HepG2 (cell line): ENCODE data around the gene FAM120B. TPM values are rescaled to one million over a fixed set of nuclear protein-coding genes. Genes with fewer than 3 reads are reported as not detected.

Source experiments
- ARHGAP35 ChIP-seq: sonication (generic); formaldehyde crosslinking; IDR thresholded peaks from 2 replicates; pipeline ENCODE4 v1.9.0; 2022; ENCODE audit warnings: mild to moderate bottlenecking, inconsistent platforms, moderate library complexity, missing genetic modification reagents, borderline replicate concordance
- DNMT1 ChIP-seq: sonication (generic); formaldehyde crosslinking; IDR thresholded peaks from 2 replicates; pipeline ENCODE4 v1.5.1; 2020; ENCODE audit warnings: mild to moderate bottlenecking, missing genetic modification reagents
- EEA1 ChIP-seq: sonication (generic); formaldehyde crosslinking; IDR thresholded peaks from 2 replicates; pipeline ENCODE4 v1.5.1; 2020; ENCODE audit warnings: mild to moderate bottlenecking, missing genetic modification reagents, borderline replicate concordance
- NFE2L1 ChIP-seq: sonication (generic); formaldehyde crosslinking; IDR thresholded peaks from 2 replicates; pipeline ENCODE4 v1.4.0; 2020; ENCODE audit warnings: missing genetic modification reagents, mild to moderate bottlenecking, borderline replicate concordance
- SRY ChIP-seq: sonication (generic); formaldehyde crosslinking; IDR thresholded peaks from 2 replicates; pipeline ENCODE4 v1.8.0; 2022; ENCODE audit warnings: mild to moderate bottlenecking, missing genetic modification reagents
- TOE1 ChIP-seq: sonication (generic); formaldehyde crosslinking; IDR thresholded peaks from 2 replicates; pipeline ENCODE4 v1.4.0; 2020; ENCODE audit warnings: mild to moderate bottlenecking, missing genetic modification reagents
- WIZ ChIP-seq: sonication (generic); formaldehyde crosslinking; IDR thresholded peaks from 2 replicates; pipeline ENCODE4 v1.5.1; 2020; ENCODE audit warnings: mild to moderate bottlenecking, missing genetic modification reagents
- YEATS2 ChIP-seq: sonication (generic); formaldehyde crosslinking; IDR thresholded peaks from 2 replicates; pipeline ENCODE4 v1.4.0; 2020; ENCODE audit warnings: missing genetic modification reagents, borderline replicate concordance
- YY1 ChIP-seq: IDR thresholded peaks from 2 replicates; pipeline ENCODE4 v1.6.1; 2011; ENCODE audit warnings: low read length, low read depth, moderate library complexity, mild to moderate bottlenecking; ENCODE audit not compliant: insufficient read depth, insufficient replicate concordance
- ZFP36L1 ChIP-seq: sonication (generic); formaldehyde crosslinking; IDR thresholded peaks from 2 replicates; pipeline ENCODE4 v1.8.0; 2022; ENCODE audit warnings: mild to moderate bottlenecking, missing genetic modification reagents, moderate library complexity
- ZNF205 ChIP-seq: IDR thresholded peaks from 2 replicates; pipeline ENCODE4 v1.6.1; 2018; ENCODE audit warnings: missing biosample characterization, missing genetic modification reagents
- ZNF367 ChIP-seq: sonication (generic); formaldehyde crosslinking; IDR thresholded peaks from 2 replicates; pipeline ENCODE4 v1.4.0; 2020; ENCODE audit warnings: missing genetic modification reagents, borderline replicate concordance
- ZNF501 ChIP-seq: sonication (generic); formaldehyde crosslinking; IDR thresholded peaks from 2 replicates; pipeline ENCODE4 v1.5.1; 2020; ENCODE audit warnings: mild to moderate bottlenecking, moderate library complexity, missing genetic modification reagents
- ZNF550 ChIP-seq: sonication (generic); formaldehyde crosslinking; IDR thresholded peaks from 2 replicates; pipeline ENCODE4 v1.4.0; 2020; ENCODE audit warnings: mild to moderate bottlenecking, missing genetic modification reagents, borderline replicate concordance
- ZNF567 ChIP-seq: sonication (generic); formaldehyde crosslinking; IDR thresholded peaks from 2 replicates; pipeline ENCODE4 v1.8.1; 2023; ENCODE audit warnings: mild to moderate bottlenecking, missing genetic modification reagents, borderline replicate concordance
- polyA plus RNA-seq, 8 experiments: library from polyadenylated mRNA; depleted of rRNA in 3 of 8; stranded (reverse) in 7 of 8; unstranded in 1 of 8; fragments of >200 nt; fragmentation: Illumina TruSeq in 4 of 8; extraction: Trizol in 4 of 8; gene quantifications; 2 replicates each; pipeline versions ENCODE4 v1.2.1 to v1.2.3, GENCODE V29; 2011 to 2016; ENCODE audit warnings: low read depth in 4 of 8, missing spikeins in 1 of 8, mixed read lengths in 1 of 8; ENCODE audit not compliant: insufficient read depth in 1 of 8
- total RNA-seq, 5 experiments: library from RNA; depleted of rRNA; stranded (reverse); fragments of >200 nt; fragmentation: Illumina TruSeq; extraction: Trizol; gene quantifications; 2 replicates each; pipeline ENCODE4 v1.2.3, GENCODE V29; 2016; ENCODE audit warnings: low read depth in 1 of 5
- TF ChIP-seq, protein P1 (sequence below): sonication (generic); formaldehyde crosslinking; conservative IDR thresholded peaks from 2 replicates; pipeline ENCODE4 v1.5.0; 2020; ENCODE audit warnings: missing genetic modification reagents
- TF ChIP-seq, protein P2 (sequence below): sonication (generic); formaldehyde crosslinking; conservative IDR thresholded peaks from 2 replicates; pipeline ENCODE4 v1.8.0; 2022; ENCODE audit warnings: missing genetic modification reagents
- TF ChIP-seq, protein P3 (sequence below): sonication (generic); formaldehyde crosslinking; IDR thresholded peaks from 2 replicates; pipeline ENCODE4 v1.4.0; 2020; ENCODE audit warnings: missing genetic modification reagents
- TF ChIP-seq, protein P4 (sequence below): sonication (generic); formaldehyde crosslinking; IDR thresholded peaks from 2 replicates; pipeline ENCODE4 v1.4.0; 2020; ENCODE audit warnings: missing genetic modification reagents, low read depth, mild to moderate bottlenecking, borderline replicate concordance
- TF ChIP-seq, protein P5 (sequence below): IDR thresholded peaks from 2 replicates; pipeline ENCODE4 v1.6.1; 2016; ENCODE audit warnings: missing biosample characterization, missing genetic modification reagents, low read depth

Gene FAM120B
- total and polyA plus RNA-seq, 2 of the 13 experiments (the other 11 are each of a cell fraction or from before 2014, with no cell fraction given): 9.2 to 10.7 TPM

DNA sequence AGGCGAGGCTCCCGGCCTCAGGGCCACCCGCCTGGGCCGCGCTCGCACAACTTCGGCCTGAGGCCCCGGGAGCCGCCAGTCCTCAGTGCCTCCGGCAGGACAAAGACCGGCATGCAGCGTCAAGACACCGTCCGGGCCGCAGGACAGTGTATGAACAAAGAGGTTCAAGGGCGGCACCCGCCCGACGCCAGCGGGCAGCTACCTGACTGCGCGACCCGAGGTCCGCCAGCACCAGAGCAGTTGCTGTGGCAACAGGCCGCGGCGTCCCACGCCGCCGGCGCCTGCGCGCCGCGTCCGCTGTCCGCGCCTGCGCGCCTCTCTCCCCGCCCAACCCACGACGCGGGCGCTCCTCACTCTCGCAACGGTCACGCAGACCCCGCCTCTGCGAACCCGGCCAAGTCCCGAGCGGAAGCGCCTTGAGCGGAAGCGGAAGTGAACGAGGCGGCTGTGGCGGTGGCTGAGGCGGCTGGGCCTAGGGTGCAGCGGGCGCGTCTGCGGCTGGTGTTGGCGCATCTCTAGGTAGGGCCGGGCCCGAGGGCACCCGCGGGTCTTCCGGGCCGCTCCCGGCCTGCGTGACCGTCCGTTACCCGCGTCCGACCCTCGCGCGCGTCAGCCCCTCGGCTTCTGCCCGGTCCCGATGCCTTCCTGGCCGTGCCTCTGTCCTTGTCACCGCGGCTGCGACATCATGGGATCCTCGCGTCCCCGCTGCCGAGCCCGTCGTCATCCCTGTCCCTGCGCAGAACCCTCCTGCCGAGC lies at the start of gene FAM120B (continued):
- peak; percentile 89 for TF ChIP-seq WIZ (CRISPR knock-in tag)
- peak; percentile 76 for TF ChIP-seq ZNF567 (CRISPR knock-in tag)
- TF ChIP-seq ZFP36L1: peak; percentile 61; the same call in 1 of the 2 replicates
- TF ChIP-seq TOE1: peak; percentile 54; the same call in 1 of the 2 replicates
- TF ChIP-seq NFE2L1: no peak; the same call in 1 of the 2 replicates
- TF ChIP-seq ZNF501 (CRISPR knock-in tag): peak; percentile 92
- TF ChIP-seq ZNF205: peak; percentile 90
- TF ChIP-seq, protein P1, sequence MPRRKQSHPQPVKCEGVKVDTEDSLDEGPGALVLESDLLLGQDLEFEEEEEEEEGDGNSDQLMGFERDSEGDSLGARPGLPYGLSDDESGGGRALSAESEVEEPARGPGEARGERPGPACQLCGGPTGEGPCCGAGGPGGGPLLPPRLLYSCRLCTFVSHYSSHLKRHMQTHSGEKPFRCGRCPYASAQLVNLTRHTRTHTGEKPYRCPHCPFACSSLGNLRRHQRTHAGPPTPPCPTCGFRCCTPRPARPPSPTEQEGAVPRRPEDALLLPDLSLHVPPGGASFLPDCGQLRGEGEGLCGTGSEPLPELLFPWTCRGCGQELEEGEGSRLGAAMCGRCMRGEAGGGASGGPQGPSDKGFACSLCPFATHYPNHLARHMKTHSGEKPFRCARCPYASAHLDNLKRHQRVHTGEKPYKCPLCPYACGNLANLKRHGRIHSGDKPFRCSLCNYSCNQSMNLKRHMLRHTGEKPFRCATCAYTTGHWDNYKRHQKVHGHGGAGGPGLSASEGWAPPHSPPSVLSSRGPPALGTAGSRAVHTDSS (CRISPR knock-in tag): peak; percentile 23; the same call in 1 of the 2 replicates
- peak; percentile 51; the same call in 1 of the 2 replicates for TF ChIP-seq ARHGAP35 (CRISPR knock-in tag)
- TF ChIP-seq YY1: peak; percentile 66
- TF ChIP-seq, protein P2, sequence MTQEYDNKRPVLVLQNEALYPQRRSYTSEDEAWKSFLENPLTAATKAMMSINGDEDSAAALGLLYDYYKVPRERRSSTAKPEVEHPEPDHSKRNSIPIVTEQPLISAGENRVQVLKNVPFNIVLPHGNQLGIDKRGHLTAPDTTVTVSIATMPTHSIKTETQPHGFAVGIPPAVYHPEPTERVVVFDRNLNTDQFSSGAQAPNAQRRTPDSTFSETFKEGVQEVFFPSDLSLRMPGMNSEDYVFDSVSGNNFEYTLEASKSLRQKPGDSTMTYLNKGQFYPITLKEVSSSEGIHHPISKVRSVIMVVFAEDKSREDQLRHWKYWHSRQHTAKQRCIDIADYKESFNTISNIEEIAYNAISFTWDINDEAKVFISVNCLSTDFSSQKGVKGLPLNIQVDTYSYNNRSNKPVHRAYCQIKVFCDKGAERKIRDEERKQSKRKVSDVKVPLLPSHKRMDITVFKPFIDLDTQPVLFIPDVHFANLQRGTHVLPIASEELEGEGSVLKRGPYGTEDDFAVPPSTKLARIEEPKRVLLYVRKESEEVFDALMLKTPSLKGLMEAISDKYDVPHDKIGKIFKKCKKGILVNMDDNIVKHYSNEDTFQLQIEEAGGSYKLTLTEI (CRISPR knock-in tag): no peak
- peak; percentile 77; the same call in 1 of the 2 replicates for TF ChIP-seq DNMT1 (CRISPR knock-in tag)
- TF ChIP-seq EEA1 (CRISPR knock-in tag): peak; percentile 84; the same call in 1 of the 2 replicates
- TF ChIP-seq, protein P3, sequence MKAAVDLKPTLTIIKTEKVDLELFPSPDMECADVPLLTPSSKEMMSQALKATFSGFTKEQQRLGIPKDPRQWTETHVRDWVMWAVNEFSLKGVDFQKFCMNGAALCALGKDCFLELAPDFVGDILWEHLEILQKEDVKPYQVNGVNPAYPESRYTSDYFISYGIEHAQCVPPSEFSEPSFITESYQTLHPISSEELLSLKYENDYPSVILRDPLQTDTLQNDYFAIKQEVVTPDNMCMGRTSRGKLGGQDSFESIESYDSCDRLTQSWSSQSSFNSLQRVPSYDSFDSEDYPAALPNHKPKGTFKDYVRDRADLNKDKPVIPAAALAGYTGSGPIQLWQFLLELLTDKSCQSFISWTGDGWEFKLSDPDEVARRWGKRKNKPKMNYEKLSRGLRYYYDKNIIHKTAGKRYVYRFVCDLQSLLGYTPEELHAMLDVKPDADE (CRISPR knock-in tag): peak; percentile 86; the same call in 1 of the 2 replicates
- TF ChIP-seq SRY (CRISPR knock-in tag): peak; percentile 98
- peak; percentile 96 for TF ChIP-seq YEATS2 (CRISPR knock-in tag)
- 0 out of 2 replicates have a peak, but pooled peaks have one; percentile 71 for TF ChIP-seq ZNF367 (CRISPR knock-in tag)
- peak; percentile 88; the same call in 1 of the 2 replicates for TF ChIP-seq ZNF550 (CRISPR knock-in tag)
- TF ChIP-seq, protein P4, sequence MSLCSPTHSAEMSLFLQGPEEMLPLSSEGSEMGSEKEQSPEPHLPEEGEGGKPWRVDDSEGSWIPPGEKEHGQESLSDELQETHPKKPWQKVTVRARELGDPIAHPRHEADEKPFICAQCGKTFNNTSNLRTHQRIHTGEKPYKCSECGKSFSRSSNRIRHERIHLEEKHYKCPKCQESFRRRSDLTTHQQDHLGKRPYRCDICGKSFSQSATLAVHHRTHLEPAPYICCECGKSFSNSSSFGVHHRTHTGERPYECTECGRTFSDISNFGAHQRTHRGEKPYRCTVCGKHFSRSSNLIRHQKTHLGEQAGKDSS (CRISPR knock-in tag): peak; percentile 94
- TF ChIP-seq, protein P5, sequence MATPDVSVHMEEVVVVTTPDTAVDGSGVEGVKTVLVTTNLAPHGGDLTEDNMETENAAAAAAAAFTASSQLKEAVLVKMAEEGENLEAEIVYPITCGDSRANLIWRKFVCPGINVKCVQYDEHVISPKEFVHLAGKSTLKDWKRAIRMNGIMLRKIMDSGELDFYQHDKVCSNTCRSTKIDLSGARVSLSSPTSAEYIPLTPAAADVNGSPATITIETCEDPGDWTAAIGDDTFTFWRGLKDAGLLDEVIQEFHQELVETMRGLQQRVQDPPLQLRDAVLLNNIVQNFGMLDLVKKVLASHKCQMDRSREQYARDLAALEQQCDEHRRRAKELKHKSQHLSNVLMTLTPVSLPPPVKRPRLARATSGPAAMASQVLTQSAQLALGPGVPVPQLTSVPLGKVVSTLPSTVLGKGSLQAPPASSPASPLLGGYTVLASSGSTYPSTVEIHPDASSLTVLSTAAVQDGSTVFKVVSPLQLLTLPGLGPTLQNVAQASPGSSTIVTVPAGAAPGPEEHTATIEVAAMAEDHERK (CRISPR knock-in tag): peak; percentile 73
